OCI-LY3 (cell line): Measurements from ENCODE around the gene CLRN2.

Experiments used
- H2AFZ ChIP-seq: fragments of 200-600, 300-600 bp; shearing (Covaris generic); 2 replicates; pipeline ENCODE4 v1.6.0; 2014; ENCODE audit warnings: antibody characterized with exemption, low read depth, low read length
- H3K27ac ChIP-seq: fragments of 200-600, 300-600 bp; sonication (generic); 2 replicates; pipeline ENCODE4 v1.5.1; 2014; ENCODE audit warnings: mild to moderate bottlenecking, low read length, moderate library complexity, mixed read lengths
- H3K27me3 ChIP-seq: fragments of 200-600, 300-600 bp; sonication (generic); 2 replicates; pipeline ENCODE4 v1.6.1; 2014; ENCODE audit warnings: low read depth, low read length, mixed read lengths
- H3K36me3 ChIP-seq: fragments of 200-600, 300-600 bp; sonication (generic); replicated peaks from 2 replicates; pipeline ENCODE3; 2014; ENCODE audit warnings: low read depth, low read length, mixed read lengths
- H3K4me1 ChIP-seq: fragments of 300-600, 200-600 bp; sonication (generic); 2 replicates; pipeline ENCODE4 v1.6.1; 2014; ENCODE audit warnings: low read length, mixed read lengths
- H3K4me2 ChIP-seq: fragments of 200-600, 300-600 bp; sonication (generic); 2 replicates; pipeline ENCODE4 v1.6.1; 2014; ENCODE audit warnings: low read length, mixed read lengths
- H3K4me3 ChIP-seq: fragments of 300-600, 200-600 bp; sonication (generic); 2 replicates; pipeline ENCODE4 v1.5.1; 2014; ENCODE audit warnings: antibody characterized with exemption, mild to moderate bottlenecking, low read length, moderate library complexity
- H3K79me2 ChIP-seq: fragments of 300-600, 200-600 bp; shearing (Covaris generic); 2 replicates; pipeline ENCODE4 v1.6.1; 2014; ENCODE audit warnings: mild to moderate bottlenecking, low read length, mixed read lengths
- H3K9ac ChIP-seq: fragments of 300-600, 200-600 bp; shearing (Covaris generic); 2 replicates; pipeline ENCODE4 v1.6.0; 2014; ENCODE audit warnings: mild to moderate bottlenecking, low read length, moderate library complexity
- H3K9me3 ChIP-seq: fragments of 200-600, 300-600 bp; shearing (Covaris generic); 2 replicates; pipeline ENCODE4 v1.6.1; 2014; ENCODE audit warnings: low read length, mixed read lengths; ENCODE audit not compliant: insufficient read depth
- H4K20me1 ChIP-seq: fragments of 200-600, 300-600 bp; sonication (generic); 2 replicates; pipeline ENCODE4 v1.6.1; 2016; ENCODE audit warnings: low read length, mixed read lengths; ENCODE audit not compliant: insufficient read depth
- CTCF ChIP-seq: fragments of 200-600, 300-600 bp; sonication (generic); IDR thresholded peaks from 2 replicates; pipeline ENCODE4 v1.5.1; 2014; ENCODE audit warnings: antibody characterized with exemption, low read length, low read depth
- EZH2phosphoT487 ChIP-seq: fragments of 200-600 bp; shearing (Covaris generic); IDR thresholded peaks from 2 replicates; pipeline ENCODE4 v1.6.1; 2018; ENCODE audit warnings: antibody characterized with exemption, mixed run types, low read depth

The CLRN2 gene

GRCh38 chr4:17504081-17504480, 10.9 kb upstream of the CLRN2 start:
- H3K4me2 ChIP-seq, result no peak overlapping the region
- no peaks in the 10 kb centered on the region for H3K4me1 ChIP-seq
- H3K27ac ChIP-seq, result no peak overlapping the region
- no peaks in the 10 kb centered on the region for H4K20me1 ChIP-seq
- H3K36me3 ChIP-seq, result peaks cover 40% of the 10 kb centered on the region
- H3K27me3 ChIP-seq, result no peaks in the 10 kb centered on the region
- H3K4me3 ChIP-seq, result no peak overlapping the region
- no peaks in the 10 kb centered on the region for H3K9me3 ChIP-seq
- no peaks in the 10 kb centered on the region for H3K79me2 ChIP-seq
- H2AFZ ChIP-seq, result no peak overlapping the region
- TF ChIP-seq CTCF (no peak), EZH2phosphoT487 (no peak)
- no peak overlapping the region for H3K9ac ChIP-seq

- Histone ChIP-seq H3K4me3 (peak overlapping the region; percentile 98), H4K20me1 (no peaks in the 10 kb centered on the region), H3K9ac (no peak overlapping the region; the same call in 1 of the 2 replicates), H2AFZ (no peak overlapping the region), H3K4me1 (peaks cover 17% of the 10 kb centered on the region), H3K27ac (no peak overlapping the region), H3K27me3 (no peaks in the 10 kb centered on the region), H3K9me3 (no peaks in the 10 kb centered on the region), H3K36me3 (peaks cover 9% of the 10 kb centered on the region), H3K4me2 (peak overlapping the region; percentile 93), H3K79me2 (peaks cover 14% of the 10 kb centered on the region)
- TF ChIP-seq CTCF, result no peak
- TF ChIP-seq EZH2phosphoT487, result no peak
Observed at GRCh38 chr4:17510582-17510981, 4.4 kb upstream of the CLRN2 start.

- no peaks in the 10 kb centered on the region for H3K9me3 ChIP-seq
- peak overlapping the region; percentile 93 for H3K4me2 ChIP-seq
- peak overlapping the region; percentile 95 for H2AFZ ChIP-seq
- no peaks in the 10 kb centered on the region for H4K20me1 ChIP-seq
- peak overlapping the region; percentile 98 for H3K4me3 ChIP-seq
- H3K79me2 ChIP-seq, result peaks cover 14% of the 10 kb centered on the region
- H3K27me3 ChIP-seq, result 0 out of 2 replicates have a peak, but pooled peaks cover 4% of the 10 kb centered on the region
- H3K4me1 ChIP-seq, result peaks cover 17% of the 10 kb centered on the region
- TF ChIP-seq CTCF, result no peak
- no peak for TF ChIP-seq EZH2phosphoT487
- H3K27ac ChIP-seq, result no peak overlapping the region
- peaks cover 9% of the 10 kb centered on the region for H3K36me3 ChIP-seq
- peak overlapping the region; percentile 89 for H3K9ac ChIP-seq
Observed at GRCh38 chr4:17511051-17511450, 3.9 kb upstream of the CLRN2 start.

- Histone ChIP-seq H3K79me2 (peaks cover 14% of the 10 kb centered on the region), H3K4me1 (peaks cover 17% of the 10 kb centered on the region), H3K27ac (peak overlapping the region; percentile 37; the same call in 1 of the 2 replicates), H3K9me3 (no peaks in the 10 kb centered on the region), H3K4me2 (peak overlapping the region; percentile 93), H3K27me3 (peaks cover 8% of the 10 kb centered on the region; the same call in 1 of the 2 replicates), H3K36me3 (peaks cover 7% of the 10 kb centered on the region), H3K9ac (peak overlapping the region; percentile 89), H3K4me3 (peak overlapping the region; percentile 98), H2AFZ (peak overlapping the region; percentile 95), H4K20me1 (no peaks in the 10 kb centered on the region)
- no peak for TF ChIP-seq CTCF
- TF ChIP-seq EZH2phosphoT487, result no peak
Observed at GRCh38 chr4:17511509-17511949, 3.4 kb upstream of the CLRN2 start.
